ENCODE results near the gene GIPC3.

GIPC3 gene

GRCh38 chr19:3631053-3631861 is 46.0 kb downstream of the GIPC3 start:
- Histone ChIP-seq H3K4me1 (ENCODE audit: control insufficient read depth, insufficient read depth, low read length) (no peaks in the 10 kb centered on the region), H3K9me3 (ENCODE audit: control insufficient read depth, insufficient read depth, low read depth, low read length) (no peaks in the 10 kb centered on the region), H3K27ac (ENCODE audit: extremely low read depth, low read depth, low read length) (no peak overlapping the region), H3K4me3 (ENCODE audit: low read depth, low read length) (no peak overlapping the region), H3K36me3 (ENCODE audit: control insufficient read depth in 2 of 2, insufficient read depth in 1 of 2, low read length in 2 of 2) (peaks cover 0 to 16% of the 10 kb centered on the region in 2 experiments; a peak in 1 of 3 replicates)
- POLR2A ChIA-PET, result no interaction called here
- CTCF ChIA-PET, result no interaction called here
- TF ChIP-seq PRDM1 (tag by site-specific recombination; IDR thresholded peaks at IDR 0.05), result no peak
- peak; percentile 38 for TF ChIP-seq GLIS2 (tag by site-specific recombination; IDR thresholded peaks at IDR 0.05)
- 0 out of 2 replicates have a peak, but pooled peaks have one; percentile 7 for TF ChIP-seq ZIC2 (tag by site-specific recombination; IDR thresholded peaks at IDR 0.05)

DNA sequence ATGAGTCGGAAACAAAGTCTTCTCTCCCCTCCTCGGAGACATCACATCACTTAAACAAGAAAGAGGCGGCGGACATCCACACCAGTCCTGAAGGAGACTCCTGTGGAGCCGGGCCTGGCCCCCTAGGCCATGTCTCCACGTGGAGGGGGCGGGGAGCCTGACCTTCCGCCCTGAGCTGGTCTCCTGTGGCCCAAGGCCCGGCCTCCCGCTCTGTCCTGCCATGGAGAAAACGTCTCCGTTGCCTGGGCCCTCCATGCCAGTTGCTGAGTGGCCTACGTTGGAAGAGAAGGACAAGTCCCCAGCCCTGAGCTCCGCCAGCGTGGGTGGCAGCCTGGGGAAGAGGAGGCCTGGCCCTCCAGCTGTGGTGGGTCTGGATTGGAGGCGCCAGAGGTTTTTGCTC is 46.8 kb downstream of the GIPC3 start:
- H3K27ac ChIP-seq (ENCODE audit: extremely low read depth, low read depth, low read length), result no peak overlapping the region
- no peaks in the 10 kb centered on the region for H3K4me1 ChIP-seq (ENCODE audit: control insufficient read depth, insufficient read depth, low read length)

More for the DNA sequence above, 46.8 kb downstream of the GIPC3 start:
- ChIA-PET POLR2A (no interaction called here), CTCF (no interaction called here)
- H3K9me3 ChIP-seq (ENCODE audit: control insufficient read depth, insufficient read depth, low read depth, low read length), result no peaks in the 10 kb centered on the region
- TF ChIP-seq ATF2 (tag by site-specific recombination; IDR thresholded peaks at IDR 0.05; ENCODE audit: low read depth) (no peak), ZNF548 (tag by site-specific recombination; IDR thresholded peaks at IDR 0.05) (no peak), ZNF341 (tag by site-specific recombination; IDR thresholded peaks at IDR 0.05; ENCODE audit: low read depth) (no peak), ZNF221 (tag by site-specific recombination; IDR thresholded peaks at IDR 0.05; ENCODE audit: borderline replicate concordance) (no peak), ZNF174 (tag by site-specific recombination; IDR thresholded peaks at IDR 0.05) (no peak), ZSCAN16 (tag by site-specific recombination; IDR thresholded peaks at IDR 0.05) (no peak), MYNN (tag by site-specific recombination; IDR thresholded peaks at IDR 0.05; ENCODE audit: borderline replicate concordance) (no peak), ZNF140 (tag by site-specific recombination; IDR thresholded peaks at IDR 0.05) (no peak), SCRT2 (tag by site-specific recombination; IDR thresholded peaks at IDR 0.05) (no peak), HOXC10 (CRISPR knock-in tag; IDR thresholded peaks at IDR 0.05) (no peak), KLF9 (tag by site-specific recombination; IDR thresholded peaks at IDR 0.05; ENCODE audit: low read depth) (no peak), ZNF416 (tag by site-specific recombination; IDR thresholded peaks at IDR 0.05) (no peak), ZNF549 (tag by site-specific recombination; IDR thresholded peaks at IDR 0.05) (no peak), ZNF521 (tag by site-specific recombination; IDR thresholded peaks at IDR 0.05) (no peak), SP7 (tag by site-specific recombination; IDR thresholded peaks at IDR 0.05) (no peak), ZNF335 (tag by site-specific recombination; conservative IDR thresholded peaks at IDR 0.05) (no peak), ZNF23 (tag by site-specific recombination; IDR thresholded peaks at IDR 0.05; ENCODE audit: borderline replicate concordance) (no peak)
- TF ChIP-seq, protein P1, sequence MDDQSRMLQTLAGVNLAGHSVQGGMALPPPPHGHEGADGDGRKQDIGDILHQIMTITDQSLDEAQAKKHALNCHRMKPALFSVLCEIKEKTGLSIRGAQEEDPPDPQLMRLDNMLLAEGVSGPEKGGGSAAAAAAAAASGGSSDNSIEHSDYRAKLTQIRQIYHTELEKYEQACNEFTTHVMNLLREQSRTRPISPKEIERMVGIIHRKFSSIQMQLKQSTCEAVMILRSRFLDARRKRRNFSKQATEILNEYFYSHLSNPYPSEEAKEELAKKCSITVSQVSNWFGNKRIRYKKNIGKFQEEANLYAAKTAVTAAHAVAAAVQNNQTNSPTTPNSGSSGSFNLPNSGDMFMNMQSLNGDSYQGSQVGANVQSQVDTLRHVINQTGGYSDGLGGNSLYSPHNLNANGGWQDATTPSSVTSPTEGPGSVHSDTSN (CRISPR knock-in tag; IDR thresholded peaks at IDR 0.05), result no peak
- TF ChIP-seq, protein P2, sequence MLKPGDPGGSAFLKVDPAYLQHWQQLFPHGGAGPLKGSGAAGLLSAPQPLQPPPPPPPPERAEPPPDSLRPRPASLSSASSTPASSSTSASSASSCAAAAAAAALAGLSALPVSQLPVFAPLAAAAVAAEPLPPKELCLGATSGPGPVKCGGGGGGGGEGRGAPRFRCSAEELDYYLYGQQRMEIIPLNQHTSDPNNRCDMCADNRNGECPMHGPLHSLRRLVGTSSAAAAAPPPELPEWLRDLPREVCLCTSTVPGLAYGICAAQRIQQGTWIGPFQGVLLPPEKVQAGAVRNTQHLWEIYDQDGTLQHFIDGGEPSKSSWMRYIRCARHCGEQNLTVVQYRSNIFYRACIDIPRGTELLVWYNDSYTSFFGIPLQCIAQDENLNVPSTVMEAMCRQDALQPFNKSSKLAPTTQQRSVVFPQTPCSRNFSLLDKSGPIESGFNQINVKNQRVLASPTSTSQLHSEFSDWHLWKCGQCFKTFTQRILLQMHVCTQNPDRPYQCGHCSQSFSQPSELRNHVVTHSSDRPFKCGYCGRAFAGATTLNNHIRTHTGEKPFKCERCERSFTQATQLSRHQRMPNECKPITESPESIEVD (tag by site-specific recombination; IDR thresholded peaks at IDR 0.05), result no peak
- TF ChIP-seq, protein P3, sequence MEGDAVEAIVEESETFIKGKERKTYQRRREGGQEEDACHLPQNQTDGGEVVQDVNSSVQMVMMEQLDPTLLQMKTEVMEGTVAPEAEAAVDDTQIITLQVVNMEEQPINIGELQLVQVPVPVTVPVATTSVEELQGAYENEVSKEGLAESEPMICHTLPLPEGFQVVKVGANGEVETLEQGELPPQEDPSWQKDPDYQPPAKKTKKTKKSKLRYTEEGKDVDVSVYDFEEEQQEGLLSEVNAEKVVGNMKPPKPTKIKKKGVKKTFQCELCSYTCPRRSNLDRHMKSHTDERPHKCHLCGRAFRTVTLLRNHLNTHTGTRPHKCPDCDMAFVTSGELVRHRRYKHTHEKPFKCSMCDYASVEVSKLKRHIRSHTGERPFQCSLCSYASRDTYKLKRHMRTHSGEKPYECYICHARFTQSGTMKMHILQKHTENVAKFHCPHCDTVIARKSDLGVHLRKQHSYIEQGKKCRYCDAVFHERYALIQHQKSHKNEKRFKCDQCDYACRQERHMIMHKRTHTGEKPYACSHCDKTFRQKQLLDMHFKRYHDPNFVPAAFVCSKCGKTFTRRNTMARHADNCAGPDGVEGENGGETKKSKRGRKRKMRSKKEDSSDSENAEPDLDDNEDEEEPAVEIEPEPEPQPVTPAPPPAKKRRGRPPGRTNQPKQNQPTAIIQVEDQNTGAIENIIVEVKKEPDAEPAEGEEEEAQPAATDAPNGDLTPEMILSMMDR (tag by site-specific recombination; IDR thresholded peaks at IDR 0.05), result no peak
- peaks cover 0 to 16% of the 10 kb centered on the region in 2 experiments; a peak in 1 of 3 replicates for H3K36me3 ChIP-seq (ENCODE audit: control insufficient read depth in 2 of 2, insufficient read depth in 1 of 2, low read length in 2 of 2)
- H3K4me3 ChIP-seq (ENCODE audit: low read depth, low read length), result no peak overlapping the region
